Esophagus squamous epithelium (tissue), 4 donors: ENCODE measurements around the gene BRI3BP.

Experiments used
- POLR2A ChIP-seq, 4 donors: fragments of 450-650 bp; IDR thresholded peaks; one replicate each; pipeline ENCODE4 v1.6.1; 2017; ENCODE audit warnings: antibody characterized with exemption in 4 of 4, mild to moderate bottlenecking in 4 of 4, moderate library complexity in 3 of 4
- TF ChIP-seq, protein P1 (sequence below), 6 experiments: fragments of 450-650 bp in 4 of 6; fragments of 200-600 bp in 2 of 6; sonication (generic) in 2 of 6; IDR thresholded peaks; one replicate each; pipeline ENCODE4 v1.5.1; 2016 to 2019; ENCODE audit warnings: antibody characterized with exemption in 6 of 6, mild to moderate bottlenecking in 4 of 6, moderate library complexity in 4 of 6

DNA sequence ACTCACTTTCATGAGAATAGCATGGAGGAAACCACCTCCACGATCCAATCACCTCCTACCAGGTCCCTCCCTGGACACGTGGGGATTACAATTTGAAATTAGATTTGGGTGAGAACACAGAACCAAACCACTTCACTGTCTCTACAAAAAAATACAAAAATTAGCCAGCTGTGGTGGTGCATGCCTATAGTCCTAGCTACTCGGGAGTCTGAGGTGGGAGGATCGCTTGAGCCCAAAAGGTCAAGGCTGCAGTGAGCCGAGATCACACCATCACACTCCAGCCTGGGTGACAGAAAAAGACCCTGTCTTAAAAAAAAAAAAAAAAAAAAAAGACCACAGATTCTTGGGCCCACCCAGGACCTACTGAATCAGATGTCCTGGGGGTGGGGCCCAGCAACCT, 28.3 kb downstream of the BRI3BP start:
- TF ChIP-seq, protein P1, sequence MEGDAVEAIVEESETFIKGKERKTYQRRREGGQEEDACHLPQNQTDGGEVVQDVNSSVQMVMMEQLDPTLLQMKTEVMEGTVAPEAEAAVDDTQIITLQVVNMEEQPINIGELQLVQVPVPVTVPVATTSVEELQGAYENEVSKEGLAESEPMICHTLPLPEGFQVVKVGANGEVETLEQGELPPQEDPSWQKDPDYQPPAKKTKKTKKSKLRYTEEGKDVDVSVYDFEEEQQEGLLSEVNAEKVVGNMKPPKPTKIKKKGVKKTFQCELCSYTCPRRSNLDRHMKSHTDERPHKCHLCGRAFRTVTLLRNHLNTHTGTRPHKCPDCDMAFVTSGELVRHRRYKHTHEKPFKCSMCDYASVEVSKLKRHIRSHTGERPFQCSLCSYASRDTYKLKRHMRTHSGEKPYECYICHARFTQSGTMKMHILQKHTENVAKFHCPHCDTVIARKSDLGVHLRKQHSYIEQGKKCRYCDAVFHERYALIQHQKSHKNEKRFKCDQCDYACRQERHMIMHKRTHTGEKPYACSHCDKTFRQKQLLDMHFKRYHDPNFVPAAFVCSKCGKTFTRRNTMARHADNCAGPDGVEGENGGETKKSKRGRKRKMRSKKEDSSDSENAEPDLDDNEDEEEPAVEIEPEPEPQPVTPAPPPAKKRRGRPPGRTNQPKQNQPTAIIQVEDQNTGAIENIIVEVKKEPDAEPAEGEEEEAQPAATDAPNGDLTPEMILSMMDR (IDR thresholded peaks at IDR 0.05), result no peak
- no peak for TF ChIP-seq POLR2A (IDR thresholded peaks at IDR 0.05)
